Measurements from ENCODE around the gene VCAN. TPM values are rescaled to one million over a fixed set of nuclear protein-coding genes. Genes with fewer than 3 reads are reported as not detected.
A peak's percentile ranks its signal among the peaks of the same experiment; 100 is the strongest.

VCAN gene
- total RNA-seq, 1 donor from 2014 or later = not detected

- intact Hi-C loops (cut with micrococcal nuclease) = loop anchor here (2.0 to 5.0 kb wide), 3 partner anchors 396 to 1121 kb away; partner anchors contain the start of genes TMEM167A and XRCC4
- peak; percentile 86 for DNase-seq
- Mint-ChIP-seq H3K4me1 (peaks cover 25% of the 10 kb centered on the region), H3K36me3 (ENCODE audit: low read depth) (no peaks in the 10 kb centered on the region), H3K27me3 (peaks cover 77% of the 10 kb centered on the region), H3K4me3 (peak overlapping the region; percentile 96), H3K9me3 (no peaks in the 10 kb centered on the region), H3K27ac (peak overlapping the region; percentile 3)
Observed at GRCh38 chr5:83473346-83474160, 2.0 kb downstream of the VCAN start.

- peak; percentile 80 for DNase-seq
- intact Hi-C loops (cut with micrococcal nuclease) = loop anchor here (5.0 kb wide), 2 partner anchors 397 to 1122 kb away; partner anchors contain the start of genes TMEM167A and XRCC4
- Mint-ChIP-seq H3K36me3 (ENCODE audit: low read depth) (no peaks in the 10 kb centered on the region), H3K4me1 (peaks cover 25% of the 10 kb centered on the region), H3K27me3 (peaks cover 72% of the 10 kb centered on the region), H3K27ac (peak overlapping the region; percentile 3), H3K4me3 (peak overlapping the region; percentile 96), H3K9me3 (no peaks in the 10 kb centered on the region)
Observed at GRCh38 chr5:83474161-83474796, 2.7 kb downstream of the VCAN start.

- Mint-ChIP-seq H3K9me3 (no peaks in the 10 kb centered on the region), H3K27ac (no peak overlapping the region), H3K4me1 (peaks cover 25% of the 10 kb centered on the region), H3K27me3 (peaks cover 67% of the 10 kb centered on the region), H3K36me3 (ENCODE audit: low read depth) (no peaks in the 10 kb centered on the region), H3K4me3 (peak overlapping the region; percentile 57)
- no peak for DNase-seq
- intact Hi-C loops (cut with micrococcal nuclease) = loop anchor here (5.0 kb wide), 2 partner anchors 398 to 1123 kb away; partner anchors contain the start of genes TMEM167A and XRCC4
Observed at GRCh38 chr5:83474991-83475390, 3.4 kb downstream of the VCAN start.

GRCh38 chr5:83475391-83475863 is 3.9 kb downstream of the VCAN start:
- Mint-ChIP-seq H3K27me3 (peaks cover 62% of the 10 kb centered on the region), H3K27ac (no peak overlapping the region), H3K36me3 (ENCODE audit: low read depth) (no peaks in the 10 kb centered on the region), H3K4me3 (peak overlapping the region; percentile 57), H3K9me3 (no peaks in the 10 kb centered on the region), H3K4me1 (peaks cover 25% of the 10 kb centered on the region)
- intact Hi-C loops (cut with micrococcal nuclease) = no loop called here
- DNase-seq = no peak

GRCh38 chr5:83475935-83476814 is 4.6 kb downstream of the VCAN start:
- H3K4me1 Mint-ChIP-seq = peaks cover 22% of the 10 kb centered on the region
- no peak for DNase-seq
- H3K4me3 Mint-ChIP-seq = no peak overlapping the region
- H3K36me3 Mint-ChIP-seq (ENCODE audit: low read depth) = no peaks in the 10 kb centered on the region
- intact Hi-C loops (cut with micrococcal nuclease) = no loop called here
- H3K27ac Mint-ChIP-seq = no peak overlapping the region
- no peaks in the 10 kb centered on the region for H3K9me3 Mint-ChIP-seq
- peaks cover 55% of the 10 kb centered on the region for H3K27me3 Mint-ChIP-seq

- intact Hi-C loops (cut with micrococcal nuclease) = no loop called here
- Mint-ChIP-seq H3K27me3 (peaks cover 8% of the 10 kb centered on the region), H3K9me3 (no peaks in the 10 kb centered on the region), H3K4me3 (no peak overlapping the region), H3K36me3 (ENCODE audit: low read depth) (no peaks in the 10 kb centered on the region), H3K27ac (no peak overlapping the region), H3K4me1 (no peaks in the 10 kb centered on the region)
- no peak for DNase-seq
Observed at GRCh38 chr5:83482961-83483360, 11.4 kb downstream of the VCAN start.

- Mint-ChIP-seq H3K27ac (no peak overlapping the region), H3K36me3 (ENCODE audit: low read depth) (no peaks in the 10 kb centered on the region)
- intact Hi-C loops (cut with micrococcal nuclease) = no loop called here
Observed at GRCh38 chr5:83484294-83484693, 12.8 kb downstream of the VCAN start.

GRCh38 chr5:83485842-83486241 is 14.3 kb downstream of the VCAN start:
- H3K27me3 Mint-ChIP-seq = peaks cover 7% of the 10 kb centered on the region
- H3K27ac Mint-ChIP-seq = no peak overlapping the region
- no peaks in the 10 kb centered on the region for H3K36me3 Mint-ChIP-seq (ENCODE audit: low read depth)
- H3K9me3 Mint-ChIP-seq = no peaks in the 10 kb centered on the region
- H3K4me3 Mint-ChIP-seq = no peak overlapping the region
- no peaks in the 10 kb centered on the region for H3K4me1 Mint-ChIP-seq
- no peak for DNase-seq
- intact Hi-C loops (cut with micrococcal nuclease) = no loop called here

More at GRCh38 chr5:83484294-83484693, 12.8 kb downstream of the VCAN start:
- H3K4me3 Mint-ChIP-seq = no peak overlapping the region
- H3K9me3 Mint-ChIP-seq = no peaks in the 10 kb centered on the region
- no peak for DNase-seq
- peaks cover 9% of the 10 kb centered on the region for H3K27me3 Mint-ChIP-seq
- H3K4me1 Mint-ChIP-seq = no peaks in the 10 kb centered on the region

GRCh38 chr5:83487155-83487554 is 15.6 kb downstream of the VCAN start:
- H3K27me3 Mint-ChIP-seq = peaks cover 7% of the 10 kb centered on the region
- H3K4me1 Mint-ChIP-seq = no peaks in the 10 kb centered on the region
- H3K4me3 Mint-ChIP-seq = no peak overlapping the region
- intact Hi-C loops (cut with micrococcal nuclease) = no loop called here
- H3K9me3 Mint-ChIP-seq = no peaks in the 10 kb centered on the region
- no peak overlapping the region for H3K27ac Mint-ChIP-seq
- no peaks in the 10 kb centered on the region for H3K36me3 Mint-ChIP-seq (ENCODE audit: low read depth)
- no peak for DNase-seq

- no peak overlapping the region for H3K4me3 Mint-ChIP-seq
- no peak for DNase-seq
- intact Hi-C loops (cut with micrococcal nuclease) = no loop called here
- no peaks in the 10 kb centered on the region for H3K36me3 Mint-ChIP-seq (ENCODE audit: low read depth)
- no peaks in the 10 kb centered on the region for H3K4me1 Mint-ChIP-seq
- H3K9me3 Mint-ChIP-seq = no peaks in the 10 kb centered on the region
- peaks cover 3% of the 10 kb centered on the region for H3K27me3 Mint-ChIP-seq
- H3K27ac Mint-ChIP-seq = no peak overlapping the region
Observed at GRCh38 chr5:83488271-83488670, 16.7 kb downstream of the VCAN start.

- no peaks in the 10 kb centered on the region for H3K36me3 Mint-ChIP-seq (ENCODE audit: low read depth)
- no peak overlapping the region for H3K27ac Mint-ChIP-seq
- intact Hi-C loops (cut with micrococcal nuclease) = no loop called here
- peaks cover 2% of the 10 kb centered on the region for H3K27me3 Mint-ChIP-seq
- no peaks in the 10 kb centered on the region for H3K4me1 Mint-ChIP-seq
- no peak for DNase-seq
- no peak overlapping the region for H3K4me3 Mint-ChIP-seq
- no peaks in the 10 kb centered on the region for H3K9me3 Mint-ChIP-seq
Observed at GRCh38 chr5:83488821-83489220, 17.3 kb downstream of the VCAN start.

- no peaks in the 10 kb centered on the region for H3K9me3 Mint-ChIP-seq
- no peak for DNase-seq
- H3K4me3 Mint-ChIP-seq = no peak overlapping the region
- H3K27ac Mint-ChIP-seq = no peak overlapping the region
- intact Hi-C loops (cut with micrococcal nuclease) = no loop called here
- H3K27me3 Mint-ChIP-seq = peaks cover 2% of the 10 kb centered on the region
- no peaks in the 10 kb centered on the region for H3K4me1 Mint-ChIP-seq
- no peaks in the 10 kb centered on the region for H3K36me3 Mint-ChIP-seq (ENCODE audit: low read depth)
Observed at GRCh38 chr5:83490203-83490602, 18.7 kb downstream of the VCAN start.

- intact Hi-C loops (cut with micrococcal nuclease) = no loop called here
- H3K4me3 Mint-ChIP-seq = no peak overlapping the region
- no peak overlapping the region for H3K27ac Mint-ChIP-seq
- no peaks in the 10 kb centered on the region for H3K9me3 Mint-ChIP-seq
- no peak for DNase-seq
- H3K27me3 Mint-ChIP-seq = peaks cover 2% of the 10 kb centered on the region
- no peaks in the 10 kb centered on the region for H3K36me3 Mint-ChIP-seq (ENCODE audit: low read depth)
- H3K4me1 Mint-ChIP-seq = no peaks in the 10 kb centered on the region
Observed at GRCh38 chr5:83492331-83492730, 20.8 kb downstream of the VCAN start.

Measured in activated CD4-positive, alpha-beta T cell treated with anti-CD3 and anti-CD28 coated beads, Interleukin-2, amount 10 ng/mL, durations not matched to agents 24 days and 14 days (primary cell).